Forelimb muscle (tissue), 1 donor: ENCODE measurements around the gene SLC26A6. TPM values are rescaled to one million over a fixed set of nuclear protein-coding genes. Genes with fewer than 3 reads are reported as not detected.

Experiments used
- DNase-seq: peaks from one replicate; pipeline ENCODE4 v3.0.0-alpha.2; 2013; ENCODE audit warnings: low read depth
- polyA plus RNA-seq: library from polyadenylated mRNA; unstranded; fragments of 120-200 nt; gene quantifications from one replicate; pipeline ENCODE4 v1.2.1, GENCODE V29; 2013; ENCODE audit not compliant: insufficient read length

SLC26A6 gene, protein sequence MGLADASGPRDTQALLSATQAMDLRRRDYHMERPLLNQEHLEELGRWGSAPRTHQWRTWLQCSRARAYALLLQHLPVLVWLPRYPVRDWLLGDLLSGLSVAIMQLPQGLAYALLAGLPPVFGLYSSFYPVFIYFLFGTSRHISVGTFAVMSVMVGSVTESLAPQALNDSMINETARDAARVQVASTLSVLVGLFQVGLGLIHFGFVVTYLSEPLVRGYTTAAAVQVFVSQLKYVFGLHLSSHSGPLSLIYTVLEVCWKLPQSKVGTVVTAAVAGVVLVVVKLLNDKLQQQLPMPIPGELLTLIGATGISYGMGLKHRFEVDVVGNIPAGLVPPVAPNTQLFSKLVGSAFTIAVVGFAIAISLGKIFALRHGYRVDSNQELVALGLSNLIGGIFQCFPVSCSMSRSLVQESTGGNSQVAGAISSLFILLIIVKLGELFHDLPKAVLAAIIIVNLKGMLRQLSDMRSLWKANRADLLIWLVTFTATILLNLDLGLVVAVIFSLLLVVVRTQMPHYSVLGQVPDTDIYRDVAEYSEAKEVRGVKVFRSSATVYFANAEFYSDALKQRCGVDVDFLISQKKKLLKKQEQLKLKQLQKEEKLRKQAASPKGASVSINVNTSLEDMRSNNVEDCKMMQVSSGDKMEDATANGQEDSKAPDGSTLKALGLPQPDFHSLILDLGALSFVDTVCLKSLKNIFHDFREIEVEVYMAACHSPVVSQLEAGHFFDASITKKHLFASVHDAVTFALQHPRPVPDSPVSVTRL
- polyA plus RNA-seq, result 8.9 TPM

DNA sequence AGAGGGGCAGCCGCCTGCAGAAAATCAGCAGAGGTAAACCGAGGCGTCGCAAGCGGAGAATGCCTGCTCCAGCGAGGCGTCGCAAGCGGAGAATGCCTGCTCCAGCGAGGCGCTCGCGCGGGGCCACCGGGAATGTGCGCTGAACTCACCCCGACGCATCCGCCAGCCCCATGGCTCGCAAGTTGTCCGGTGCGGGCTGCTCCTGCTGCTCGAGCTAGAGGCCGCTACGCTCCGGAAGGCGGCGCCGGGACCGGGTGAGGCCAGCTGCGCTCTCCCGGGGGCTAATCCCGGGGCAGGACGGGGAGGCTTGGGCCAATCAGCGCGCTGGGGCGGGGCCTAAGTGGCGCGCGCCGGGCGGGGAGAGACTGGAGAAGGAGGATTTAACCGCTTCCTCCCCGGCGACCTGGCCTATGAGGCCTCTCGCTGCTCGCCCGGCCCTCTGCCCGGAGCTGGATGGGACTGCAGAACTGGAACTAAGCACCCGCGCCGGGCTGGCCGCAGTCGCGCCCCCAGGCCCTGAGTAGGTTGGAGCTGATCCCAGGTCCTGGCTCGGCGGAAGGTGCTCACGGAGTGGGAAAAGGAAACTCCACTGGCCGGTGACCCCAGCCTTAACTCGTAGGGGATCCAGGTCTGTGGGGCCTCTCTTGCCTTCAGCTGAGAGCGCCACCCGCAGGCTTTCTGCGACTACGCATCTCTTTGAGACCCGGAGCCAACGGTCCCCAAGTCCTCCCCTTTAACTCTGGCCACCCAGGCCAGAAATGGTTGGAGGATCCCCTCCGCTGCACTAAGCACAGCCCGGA is at the start of gene SLC26A6:
Gene SLC26A6 (minus strand): TSS at position 240 of the 800 bp plus-strand sequence. CDS start 68 bp downstream, at position 172.
- peak; percentile 78 for DNase-seq

GRCh38 chr3:48684480-48685143 is 49.4 kb upstream of the SLC26A6 start:
- no peak for DNase-seq

DNA sequence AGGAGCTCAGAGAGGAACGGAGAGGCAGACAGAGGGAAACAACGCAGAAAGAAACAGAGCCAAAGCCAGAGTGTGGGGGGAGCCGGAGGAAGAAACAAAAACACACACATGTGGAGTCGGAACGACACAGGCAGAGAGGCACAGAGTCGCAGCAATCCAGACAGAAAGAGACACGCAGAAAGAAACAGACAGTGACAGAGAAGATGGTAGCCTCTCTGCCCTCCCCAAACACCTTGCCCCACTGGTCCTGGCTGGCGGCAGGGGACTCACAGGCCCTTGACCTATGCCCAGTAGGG is 48.7 kb upstream of the SLC26A6 start:
- DNase-seq, result no peak

GRCh38 chr3:48682786-48683185 is 47.5 kb upstream of the SLC26A6 start:
- no peak for DNase-seq

DNA sequence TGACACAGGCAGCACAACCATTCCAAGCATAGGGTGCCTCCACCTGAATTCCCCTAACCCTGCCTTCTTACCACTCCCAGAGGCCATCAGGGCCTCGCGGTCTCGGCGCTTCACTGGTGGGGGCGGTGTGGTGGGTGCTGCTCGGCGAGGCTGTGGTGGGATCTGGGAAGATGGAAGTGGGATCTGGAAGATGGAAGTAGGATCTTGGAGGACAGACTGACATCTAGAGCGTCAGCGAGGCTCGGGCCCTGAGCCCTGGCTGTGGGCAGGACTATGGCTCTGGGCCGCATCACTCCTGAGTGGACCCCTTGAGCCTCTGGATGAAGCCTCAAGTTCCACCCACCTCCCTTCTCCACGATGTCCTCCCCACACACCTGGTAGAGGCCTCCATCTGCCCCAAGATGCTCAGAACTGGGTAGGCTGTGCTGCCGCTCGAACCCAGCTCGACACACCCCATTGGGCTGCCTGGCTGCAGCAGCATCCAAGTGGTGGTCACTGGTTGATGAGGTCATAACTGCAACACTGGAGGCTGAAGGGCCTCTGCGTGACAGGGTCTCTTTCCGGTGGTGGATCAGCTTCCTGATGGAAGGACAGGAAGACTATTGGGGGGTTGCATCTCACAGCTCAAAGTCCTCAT is 46.8 kb upstream of the SLC26A6 start:
- DNase-seq, result no peak

DNA sequence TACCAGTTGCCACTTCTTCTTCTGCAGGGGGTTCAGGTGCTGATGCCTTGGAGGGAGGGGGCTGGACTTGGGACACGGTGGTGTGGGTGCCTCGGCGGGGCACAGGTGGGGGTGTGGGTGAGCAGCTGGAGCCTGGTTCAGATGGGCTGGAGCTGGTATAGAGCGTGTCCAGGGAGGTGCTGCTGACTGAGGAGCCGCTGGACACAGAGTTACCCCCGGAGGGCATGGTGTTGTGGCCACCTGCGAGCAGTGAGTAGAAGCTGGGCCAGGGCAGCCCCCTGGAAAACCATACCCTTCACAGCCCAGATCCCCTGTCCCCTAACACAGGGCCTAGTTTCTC is 46.2 kb upstream of the SLC26A6 start:
- DNase-seq, result no peak

DNA sequence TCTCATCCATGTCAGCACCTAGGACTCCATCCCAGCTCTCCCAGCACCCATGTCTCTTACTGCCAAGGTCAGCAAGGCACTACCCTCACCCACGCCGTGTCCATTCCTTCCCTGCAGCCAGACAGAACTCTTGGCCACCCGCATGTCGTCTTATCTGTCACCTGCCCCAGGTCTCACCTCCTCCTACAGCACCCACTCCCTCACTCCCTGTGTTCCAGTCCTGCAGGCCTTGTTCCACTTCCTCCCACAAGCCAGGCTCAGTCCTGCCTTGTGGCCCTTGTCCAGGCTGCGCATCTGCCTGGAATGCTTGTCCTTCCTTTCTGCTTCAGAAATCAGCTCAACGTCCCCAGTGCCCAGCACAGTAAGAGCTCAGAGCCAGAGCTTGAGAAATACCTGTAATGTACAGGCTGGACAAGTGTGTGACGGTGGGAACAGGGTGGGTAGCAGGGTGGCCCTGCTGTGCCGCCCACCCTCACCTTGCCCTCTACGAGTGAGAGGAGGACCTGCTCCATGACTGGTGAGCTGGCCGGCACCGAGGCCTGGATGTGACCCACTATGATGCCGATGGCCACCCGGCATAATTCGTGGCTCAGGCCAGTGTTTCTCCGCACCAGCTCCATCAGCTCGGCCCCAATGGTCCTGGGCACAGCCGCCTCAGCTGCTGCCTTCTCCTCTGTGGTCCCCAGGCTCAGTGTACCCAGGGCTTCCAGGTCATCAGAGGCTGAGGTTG is 45.7 kb upstream of the SLC26A6 start:
- DNase-seq, result no peak

DNA sequence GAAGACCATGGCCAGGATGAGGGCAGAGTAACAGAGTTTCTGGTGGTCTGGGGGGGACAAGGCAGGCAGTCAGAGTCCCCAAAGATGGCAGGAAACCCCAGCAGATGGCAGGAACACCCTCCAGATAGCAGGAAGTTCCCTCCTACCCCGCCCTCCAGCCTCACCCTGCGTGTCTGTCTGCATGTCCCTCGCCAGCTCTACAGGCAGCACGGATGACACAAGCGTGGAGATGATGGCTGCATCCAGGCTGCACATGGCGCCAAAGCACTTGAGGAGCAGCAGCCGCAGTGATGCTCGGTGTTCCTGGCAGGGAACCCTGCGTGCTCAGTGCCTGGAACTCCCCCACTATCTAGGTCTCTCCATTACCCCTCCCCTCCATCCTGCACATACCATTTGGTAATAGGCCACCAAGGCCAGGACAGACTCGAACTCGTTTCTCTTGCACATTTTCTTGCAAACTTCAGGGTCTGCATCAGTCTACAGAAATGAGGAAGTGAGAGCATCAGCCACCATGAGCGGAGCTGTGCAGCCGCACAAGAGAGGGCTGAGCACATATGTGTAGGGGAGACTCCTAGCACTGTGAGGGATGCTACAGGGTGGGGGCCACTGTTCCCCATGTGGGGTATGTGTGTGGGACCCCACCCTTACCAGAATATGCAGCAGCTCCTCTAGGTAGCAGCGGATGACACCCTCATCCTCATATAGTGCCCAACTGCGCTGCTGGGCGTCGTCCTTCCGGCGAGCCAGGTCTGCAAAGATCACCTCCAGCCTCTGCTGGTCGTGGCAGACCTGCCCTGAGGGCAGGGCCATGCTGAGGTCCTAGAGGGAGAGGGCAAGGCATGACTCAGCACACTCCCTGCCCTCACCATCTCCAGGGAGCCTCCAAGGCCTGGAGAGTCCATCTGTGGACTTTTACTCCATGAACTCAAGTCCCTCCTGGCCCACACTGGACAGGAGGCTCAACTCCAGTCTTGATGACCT is 44.4 kb upstream of the SLC26A6 start:
- DNase-seq, result no peak

GRCh38 chr3:48678566-48679380 is 43.5 kb upstream of the SLC26A6 start:
- DNase-seq, result no peak

- DNase-seq, result no peak
These were observed 42.8 kb upstream of the SLC26A6 start for GRCh38 chr3:48678056-48678455.

- no peak for DNase-seq
These were observed 39.2 kb upstream of the SLC26A6 start for GRCh38 chr3:48674505-48674904.

GRCh38 chr3:48672522-48672921 is 37.3 kb upstream of the SLC26A6 start:
- DNase-seq, result no peak

GRCh38 chr3:48664929-48665328 is 29.7 kb upstream of the SLC26A6 start:
- DNase-seq, result no peak

DNA sequence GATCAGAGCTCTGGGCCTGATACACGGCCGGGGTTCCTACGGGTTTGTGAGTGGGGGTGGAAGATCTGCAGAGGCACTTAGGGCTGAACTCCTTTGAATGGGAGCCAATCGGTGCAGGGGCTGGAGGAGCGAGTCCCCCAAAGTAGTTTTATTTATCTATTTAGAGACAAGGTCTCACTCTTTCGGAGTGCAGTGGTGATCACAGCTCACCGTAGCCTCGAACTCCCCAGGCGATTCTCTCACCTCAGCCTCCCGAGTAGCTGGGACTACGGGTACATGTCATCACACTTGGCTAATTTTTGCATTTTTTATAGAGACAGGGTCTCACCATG is 29.0 kb upstream of the SLC26A6 start:
- DNase-seq, result no peak

- no peak for DNase-seq
These were observed 28.4 kb upstream of the SLC26A6 start for GRCh38 chr3:48663489-48664312.

DNA sequence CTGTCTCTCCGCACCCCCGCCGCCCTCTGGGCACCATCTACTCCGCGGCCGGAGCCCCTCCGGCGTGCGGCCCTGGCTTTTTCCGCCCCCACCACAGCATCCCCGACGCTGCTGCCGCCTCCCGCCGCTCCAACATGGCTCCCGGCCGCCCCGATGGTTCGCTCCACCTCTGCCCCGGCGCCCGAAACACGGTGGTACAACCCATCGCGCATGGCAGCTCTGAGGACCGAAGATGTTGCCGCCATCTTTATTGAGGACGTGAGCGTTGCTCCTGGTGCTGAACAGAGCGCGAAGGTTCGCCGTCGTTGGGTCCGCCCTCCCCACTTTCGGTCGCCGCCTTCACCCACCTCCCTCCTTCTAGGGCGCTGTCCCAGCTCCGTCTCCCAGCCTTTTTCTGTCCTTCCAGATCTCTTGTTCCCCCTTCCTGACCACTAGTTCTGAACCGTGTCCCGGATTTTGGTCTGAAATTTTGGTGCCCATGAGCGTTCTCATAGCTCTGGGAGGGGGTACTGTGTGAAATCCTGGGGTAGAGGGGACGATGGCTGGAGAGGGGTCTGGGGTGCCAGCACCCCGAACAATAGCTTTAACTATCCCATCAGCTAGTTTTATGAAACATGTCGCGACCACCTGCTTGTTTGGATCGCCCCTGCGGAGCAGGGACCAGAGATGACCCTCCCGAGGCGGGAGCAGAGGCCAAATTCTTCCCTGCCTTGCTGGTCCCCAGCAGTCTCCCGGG is 27.7 kb upstream of the SLC26A6 start, which contains the start of gene CELSR3:
Gene CELSR3 (minus strand): TSS at position 134 of the 736 bp plus-strand sequence. CDS start 252 bp downstream, outside the sequence.
- no peak for DNase-seq

DNA sequence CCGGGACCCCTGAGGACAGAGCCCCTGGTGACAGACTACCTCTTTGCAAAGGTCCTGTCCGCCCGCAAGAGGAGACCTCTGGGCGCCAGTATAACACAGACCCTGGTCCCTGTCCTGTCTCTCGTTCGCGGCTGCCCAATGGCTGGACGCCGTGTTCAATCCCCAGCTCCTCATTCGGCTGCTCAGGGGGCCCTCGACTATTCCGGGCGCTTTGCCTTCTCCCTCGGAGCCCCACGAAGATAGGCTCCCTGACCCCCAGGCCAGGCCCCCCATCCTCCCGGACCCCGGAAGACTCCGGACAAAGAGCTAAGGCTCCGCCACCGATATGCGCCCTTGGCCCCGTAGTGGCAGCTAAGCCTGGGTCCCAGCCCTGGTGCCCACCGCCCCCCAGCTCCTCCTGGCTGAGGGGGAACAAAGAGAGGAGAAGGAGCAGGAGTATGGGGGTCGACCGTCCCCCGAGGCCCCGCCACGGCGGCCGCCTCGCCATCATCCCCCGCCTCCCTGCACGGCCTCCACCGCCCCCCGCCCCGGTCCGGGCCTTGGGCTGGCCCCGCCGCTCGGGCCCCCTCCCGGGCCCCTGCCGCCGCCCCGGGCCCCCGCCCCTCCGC is 27.0 kb upstream of the SLC26A6 start:
- DNase-seq, result no peak
